Amygdala (tissue), 56 donors: ENCODE results near the gene EXOC6.

ENCODE experiments used
- DNase-seq, 56 donors: peaks; one replicate each; lab custom pipeline; 2025; lab: John Stamatoyannopoulos, UW

EXOC6 gene

GRCh38 chr10:93072713-93073538, 224.6 kb downstream of the EXOC6 start:
- DNase-seq: no peak

GRCh38 chr10:93073539-93074146, 225.3 kb downstream of the EXOC6 start, which contains the start of gene CYP26A1:
CYP26A1 (plus strand) TSS chr10:93073893; CDS start chr10:93073935, 42 bp downstream.
- no peak for DNase-seq

DNA sequence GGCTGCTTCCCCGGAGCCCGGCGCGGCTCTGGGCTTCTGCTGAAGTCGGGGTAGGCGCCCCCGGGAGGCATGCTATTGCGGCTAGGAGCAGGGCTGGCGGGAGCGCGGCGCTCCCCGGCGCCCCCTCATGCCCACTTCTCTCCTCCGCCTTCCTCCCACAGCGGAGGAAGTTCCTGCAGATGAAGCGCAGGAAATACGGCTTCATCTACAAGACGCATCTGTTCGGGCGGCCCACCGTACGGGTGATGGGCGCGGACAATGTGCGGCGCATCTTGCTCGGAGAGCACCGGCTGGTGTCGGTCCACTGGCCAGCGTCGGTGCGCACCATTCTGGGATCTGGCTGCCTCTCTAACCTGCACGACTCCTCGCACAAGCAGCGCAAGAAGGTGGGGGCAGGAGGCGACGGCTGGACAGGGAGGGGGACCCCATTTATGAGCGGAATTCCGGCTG, 225.9 kb downstream of the EXOC6 start:
- no peak for DNase-seq

DNA sequence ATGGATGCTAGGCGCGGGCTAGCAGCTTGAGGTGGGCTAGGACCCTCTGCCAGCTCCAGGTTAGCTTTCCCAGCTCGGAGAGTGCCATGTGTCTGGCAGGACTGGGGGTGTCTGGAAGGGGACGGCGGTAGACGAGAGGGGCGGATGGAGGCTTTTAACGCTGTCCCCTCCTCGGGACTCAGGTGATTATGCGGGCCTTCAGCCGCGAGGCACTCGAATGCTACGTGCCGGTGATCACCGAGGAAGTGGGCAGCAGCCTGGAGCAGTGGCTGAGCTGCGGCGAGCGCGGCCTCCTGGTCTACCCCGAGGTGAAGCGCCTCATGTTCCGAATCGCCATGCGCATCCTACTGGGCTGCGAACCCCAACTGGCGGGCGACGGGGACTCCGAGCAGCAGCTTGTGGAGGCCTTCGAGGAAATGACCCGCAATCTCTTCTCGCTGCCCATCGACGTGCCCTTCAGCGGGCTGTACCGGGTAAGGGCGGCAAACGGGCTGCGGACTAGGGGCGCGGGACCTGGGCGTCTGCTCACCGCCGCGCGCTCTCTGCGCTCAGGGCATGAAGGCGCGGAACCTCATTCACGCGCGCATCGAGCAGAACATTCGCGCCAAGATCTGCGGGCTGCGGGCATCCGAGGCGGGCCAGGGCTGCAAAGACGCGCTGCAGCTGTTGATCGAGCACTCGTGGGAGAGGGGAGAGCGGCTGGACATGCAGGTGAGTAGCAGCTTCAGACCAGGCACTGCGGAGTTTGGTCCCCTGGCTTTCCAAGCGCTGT, 226.5 kb downstream of the EXOC6 start:
- DNase-seq: no peak

- no peak for DNase-seq
Measured at GRCh38 chr10:93075369-93076221, 227.3 kb downstream of the EXOC6 start.

DNA sequence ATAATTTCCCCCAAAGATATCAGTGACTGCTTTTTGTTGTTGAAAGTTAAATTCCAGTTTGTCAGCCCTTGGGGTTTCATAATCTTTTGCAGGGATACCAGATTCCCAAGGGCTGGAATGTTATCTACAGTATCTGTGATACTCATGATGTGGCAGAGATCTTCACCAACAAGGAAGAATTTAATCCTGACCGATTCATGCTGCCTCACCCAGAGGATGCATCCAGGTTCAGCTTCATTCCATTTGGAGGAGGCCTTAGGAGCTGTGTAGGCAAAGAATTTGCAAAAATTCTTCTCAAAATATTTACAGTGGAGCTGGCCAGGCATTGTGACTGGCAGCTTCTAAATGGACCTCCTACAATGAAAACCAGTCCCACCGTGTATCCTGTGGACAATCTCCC, 228.6 kb downstream of the EXOC6 start:
- DNase-seq: no peak

DNA sequence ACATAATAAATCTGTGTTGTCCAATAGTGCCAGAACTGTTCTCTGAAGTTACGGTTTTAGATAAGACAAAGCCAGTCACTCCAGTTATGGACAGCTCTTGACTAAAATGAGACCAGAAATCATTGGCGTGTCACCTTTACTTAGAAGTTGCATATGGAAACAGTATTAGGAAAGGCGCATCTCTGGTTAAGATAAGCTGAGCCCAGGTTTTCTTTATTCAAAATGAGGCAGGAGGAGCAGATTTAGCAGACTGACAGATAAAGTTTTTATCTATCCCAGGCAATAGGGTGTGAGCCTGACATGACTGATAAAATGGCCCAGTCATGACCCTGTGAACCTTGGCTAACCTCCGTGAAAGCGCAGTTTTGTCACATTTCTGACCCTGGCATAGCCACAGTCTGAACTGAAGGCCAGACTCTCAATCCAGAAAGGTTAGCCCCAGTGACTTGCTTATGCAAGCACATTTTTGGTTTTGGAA, 229.6 kb downstream of the EXOC6 start:
- DNase-seq: no peak

DNA sequence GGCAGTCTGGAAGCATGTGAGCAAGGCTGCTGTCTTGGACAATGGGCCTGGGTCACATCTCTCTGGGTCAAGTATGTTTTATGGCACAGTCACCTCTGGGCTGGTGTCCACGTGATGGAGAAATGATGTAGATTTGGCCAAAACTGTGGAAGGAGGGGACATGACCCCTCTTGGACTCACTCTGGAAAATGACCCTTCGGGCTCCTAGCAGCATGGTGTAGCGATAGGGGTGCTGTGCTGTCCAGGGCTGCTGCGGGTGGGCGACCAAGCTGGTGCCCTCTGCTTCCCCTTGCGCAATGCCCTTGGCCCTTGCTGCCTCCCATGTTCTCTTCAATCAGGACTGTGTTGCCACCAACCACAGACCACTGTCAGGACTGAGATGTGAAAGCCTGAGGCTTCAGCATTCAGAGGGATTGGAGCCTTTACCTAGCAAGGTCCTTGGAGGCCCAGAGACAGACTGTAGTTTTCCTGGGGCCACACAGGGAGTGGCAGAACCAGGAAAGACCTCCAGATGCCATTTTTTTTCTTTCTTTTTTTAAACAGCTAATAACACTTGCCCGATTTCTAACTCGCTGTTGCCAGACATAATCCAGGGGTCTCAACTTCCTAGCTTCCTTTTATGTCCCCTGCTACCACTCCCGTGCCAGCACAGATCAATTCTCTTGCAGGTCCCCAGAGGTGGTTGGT, 231.5 kb downstream of the EXOC6 start:
- no peak for DNase-seq

DNA sequence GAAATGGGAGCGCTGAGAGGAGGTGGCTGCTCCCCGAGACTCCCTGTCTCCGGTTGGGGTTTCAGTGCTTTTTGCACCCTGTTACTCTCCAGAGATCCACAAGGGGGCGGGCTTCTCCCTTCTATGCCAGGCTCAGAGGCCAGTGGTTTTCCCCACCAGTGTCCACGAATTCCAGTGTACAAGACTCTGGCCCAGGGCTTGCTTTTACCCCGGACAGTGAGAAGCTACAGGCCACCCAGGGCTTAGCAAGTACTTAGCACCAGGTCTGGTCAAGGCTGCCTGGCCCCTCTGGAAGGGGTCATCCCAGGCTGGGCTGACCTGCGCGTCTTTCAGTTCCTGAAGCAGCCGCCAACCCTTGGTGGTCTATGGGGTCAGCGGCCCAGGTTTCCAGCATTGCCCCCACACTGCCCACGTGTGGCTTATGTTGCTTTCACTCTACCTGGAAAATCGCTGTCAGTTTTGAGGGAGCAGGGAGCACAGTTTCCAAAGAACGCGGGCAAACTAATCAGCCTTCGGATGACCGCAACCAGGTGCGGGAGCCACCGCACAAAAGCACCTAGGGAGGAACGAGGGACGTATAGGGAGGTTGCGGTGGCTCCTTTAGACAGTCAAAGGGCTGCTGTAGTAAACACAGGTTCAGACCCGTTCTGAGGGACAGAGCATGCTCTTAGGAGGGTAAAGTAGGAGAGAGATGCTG, 232.2 kb downstream of the EXOC6 start:
- peak in 30 of 56 donors; percentile 5 to 66 (median 26) for DNase-seq

- no peak for DNase-seq
Measured at GRCh38 chr10:93081318-93081717, 233.0 kb downstream of the EXOC6 start.

DNA sequence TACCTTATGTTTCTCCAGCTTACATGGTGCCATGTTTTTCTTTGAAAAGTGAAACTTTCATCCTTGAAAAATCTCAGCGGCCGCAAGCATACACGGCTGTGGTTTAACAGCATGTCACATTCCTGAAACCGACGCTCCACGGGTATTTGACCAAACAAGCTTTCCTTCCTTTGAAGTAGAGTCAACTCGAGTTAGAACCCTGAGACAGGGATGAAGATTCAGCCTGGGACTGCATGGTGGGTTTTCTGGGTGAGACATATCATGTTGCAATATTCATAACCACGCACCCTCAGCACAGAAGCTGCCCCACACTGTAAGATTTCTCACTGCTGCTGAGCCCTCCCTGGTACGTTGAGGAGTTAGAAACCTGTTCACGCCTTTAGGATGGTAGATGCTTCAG, 233.5 kb downstream of the EXOC6 start:
- DNase-seq: no peak

GRCh38 chr10:93083743-93084539, 235.6 kb downstream of the EXOC6 start:
- DNase-seq: no peak

DNA sequence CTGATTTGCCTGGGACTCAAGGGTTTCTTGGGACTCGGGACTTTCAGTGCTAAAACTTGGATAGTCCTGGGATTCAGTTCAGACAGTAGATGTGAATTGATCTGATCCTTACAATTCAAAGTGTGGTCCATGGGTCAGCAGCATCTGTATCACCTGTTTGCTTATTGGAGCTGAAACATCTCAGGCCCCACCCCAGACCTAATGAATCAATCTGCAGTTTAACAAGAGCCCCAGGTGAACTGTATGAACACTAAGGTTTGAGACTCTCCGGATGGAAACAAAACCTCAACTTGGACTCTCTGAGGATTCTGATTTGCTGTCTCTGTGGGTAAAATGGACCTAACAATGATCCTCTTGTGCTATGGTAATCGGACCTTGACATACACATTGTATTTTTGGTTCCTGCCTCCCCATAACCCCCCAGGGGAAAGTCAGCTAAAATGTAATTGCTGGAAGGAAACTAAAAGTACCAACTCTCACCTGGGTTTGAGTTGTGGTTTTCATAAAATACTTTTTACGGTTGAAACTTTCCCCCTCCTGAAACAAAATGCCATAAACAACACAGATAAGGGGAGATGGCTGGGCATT, 237.0 kb downstream of the EXOC6 start:
- no peak for DNase-seq

DNA sequence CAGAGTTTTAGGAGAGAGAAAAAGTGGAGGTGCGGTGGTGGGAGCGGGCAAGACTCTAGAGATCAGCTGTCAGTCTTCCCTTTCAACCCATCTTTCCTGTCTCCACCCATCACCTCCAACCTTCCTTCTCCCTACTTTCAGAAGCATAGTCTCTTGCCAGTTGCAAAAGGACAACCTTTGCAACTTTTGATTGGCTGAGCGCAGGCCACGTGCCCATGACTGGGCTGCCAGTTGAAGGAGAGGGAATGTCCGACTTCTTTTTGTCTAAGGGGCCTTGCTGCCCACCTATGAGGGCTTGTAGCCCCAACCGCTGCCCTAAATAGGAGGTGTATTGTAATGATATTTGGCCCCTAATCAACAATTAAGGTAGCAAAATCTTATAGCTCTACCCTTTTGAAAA, 238.0 kb downstream of the EXOC6 start:
- DNase-seq: no peak

DNA sequence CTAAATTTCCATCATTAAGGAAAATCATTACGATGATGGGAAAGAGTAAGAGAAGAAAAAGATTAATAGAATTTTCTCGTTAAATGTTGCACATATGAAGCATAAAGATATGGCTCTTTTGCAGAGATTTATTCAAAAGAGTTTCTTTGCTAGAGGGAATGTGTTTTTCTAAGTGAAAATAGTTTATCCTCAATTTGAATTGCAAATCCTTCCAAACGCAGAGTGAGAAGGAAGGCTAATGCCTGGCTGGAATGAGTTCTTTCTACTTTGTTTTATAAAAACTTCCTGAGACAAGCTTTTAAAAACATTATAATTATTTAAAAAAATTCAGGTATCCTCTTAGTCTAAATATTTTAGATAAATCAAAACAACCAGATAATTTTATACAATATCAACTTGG, 239.5 kb downstream of the EXOC6 start:
- no peak for DNase-seq

DNA sequence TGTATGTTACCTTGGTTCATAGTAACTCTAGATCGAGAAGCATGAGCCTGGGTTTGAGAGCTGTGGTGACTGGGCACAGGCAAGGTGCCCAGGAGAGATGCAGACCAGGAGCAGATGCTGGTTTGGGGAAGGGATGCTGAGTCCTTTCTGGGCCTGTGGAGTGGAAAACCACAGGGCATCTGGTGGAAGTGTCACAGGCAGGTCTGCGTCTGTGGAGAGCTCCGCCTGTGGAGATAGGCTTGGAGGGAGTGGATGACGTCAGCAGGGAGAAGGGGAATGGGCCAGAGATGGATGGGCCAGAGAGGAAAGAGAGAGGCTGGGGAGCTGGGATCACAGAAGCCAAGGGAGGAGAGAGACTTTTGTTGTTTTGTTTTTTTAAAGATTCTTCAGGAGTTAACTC, 240.1 kb downstream of the EXOC6 start:
- DNase-seq: no peak

GRCh38 chr10:93090619-93091018, 242.3 kb downstream of the EXOC6 start:
- DNase-seq: no peak

DNA sequence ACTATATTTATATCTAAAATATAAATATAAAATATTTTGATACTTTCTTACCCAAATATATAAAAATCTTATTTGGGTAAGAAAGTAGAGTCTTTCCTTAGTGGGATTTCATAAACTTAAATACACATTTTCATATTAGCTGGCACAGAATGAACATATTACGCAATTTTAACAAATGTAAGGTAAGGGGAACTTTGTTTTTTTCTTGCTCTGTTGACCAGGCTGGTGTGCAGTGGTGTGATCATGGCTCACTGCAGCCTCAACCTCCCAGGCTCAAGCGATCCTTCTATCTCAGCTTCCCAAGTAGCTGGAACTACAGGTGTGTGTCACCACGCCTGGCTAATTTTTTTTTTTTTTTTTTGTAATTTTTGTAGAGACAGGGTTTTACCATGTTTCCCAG, 243.6 kb downstream of the EXOC6 start:
- no peak for DNase-seq
